ENCODE results near the gene ABCA5. TPM values are rescaled to one million over a fixed set of nuclear protein-coding genes. Genes with fewer than 3 reads are reported as not detected.
A peak's percentile ranks its signal among the peaks of the same experiment; 100 is the strongest.

Gene ABCA5
- total and polyA plus RNA-seq, 2 of the 13 experiments (the other 11 are each of a cell fraction or from before 2014, with no cell fraction given), result 9.7 to 10.1 TPM

GRCh38 chr17:69223809-69224208 is 103.1 kb downstream of the ABCA5 start (continued):
- no peak for TF ChIP-seq E2F1 (CRISPR knock-in tag; IDR thresholded peaks at IDR 0.05)
- TF ChIP-seq ZNF713 (CRISPR knock-in tag; IDR thresholded peaks at IDR 0.05), result no peak
- no peak for TF ChIP-seq SIN3A (IDR thresholded peaks at IDR 0.05; ENCODE audit: borderline replicate concordance, low read depth, low read length)
- TF ChIP-seq, protein P1, sequence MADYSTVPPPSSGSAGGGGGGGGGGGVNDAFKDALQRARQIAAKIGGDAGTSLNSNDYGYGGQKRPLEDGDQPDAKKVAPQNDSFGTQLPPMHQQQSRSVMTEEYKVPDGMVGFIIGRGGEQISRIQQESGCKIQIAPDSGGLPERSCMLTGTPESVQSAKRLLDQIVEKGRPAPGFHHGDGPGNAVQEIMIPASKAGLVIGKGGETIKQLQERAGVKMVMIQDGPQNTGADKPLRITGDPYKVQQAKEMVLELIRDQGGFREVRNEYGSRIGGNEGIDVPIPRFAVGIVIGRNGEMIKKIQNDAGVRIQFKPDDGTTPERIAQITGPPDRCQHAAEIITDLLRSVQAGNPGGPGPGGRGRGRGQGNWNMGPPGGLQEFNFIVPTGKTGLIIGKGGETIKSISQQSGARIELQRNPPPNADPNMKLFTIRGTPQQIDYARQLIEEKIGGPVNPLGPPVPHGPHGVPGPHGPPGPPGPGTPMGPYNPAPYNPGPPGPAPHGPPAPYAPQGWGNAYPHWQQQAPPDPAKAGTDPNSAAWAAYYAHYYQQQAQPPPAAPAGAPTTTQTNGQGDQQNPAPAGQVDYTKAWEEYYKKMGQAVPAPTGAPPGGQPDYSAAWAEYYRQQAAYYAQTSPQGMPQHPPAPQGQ (CRISPR knock-in tag; IDR thresholded peaks at IDR 0.05; ENCODE audit: borderline replicate concordance), result no peak
- no peak for TF ChIP-seq SMARCC2 (IDR thresholded peaks at IDR 0.05)
- peak; percentile 70; the same call in 1 of the 2 replicates for TF ChIP-seq MIER3 (CRISPR knock-in tag; IDR thresholded peaks at IDR 0.05; ENCODE audit: borderline replicate concordance)
- TF ChIP-seq TOE1 (CRISPR knock-in tag; IDR thresholded peaks at IDR 0.05), result no peak
- TF ChIP-seq, protein P2, sequence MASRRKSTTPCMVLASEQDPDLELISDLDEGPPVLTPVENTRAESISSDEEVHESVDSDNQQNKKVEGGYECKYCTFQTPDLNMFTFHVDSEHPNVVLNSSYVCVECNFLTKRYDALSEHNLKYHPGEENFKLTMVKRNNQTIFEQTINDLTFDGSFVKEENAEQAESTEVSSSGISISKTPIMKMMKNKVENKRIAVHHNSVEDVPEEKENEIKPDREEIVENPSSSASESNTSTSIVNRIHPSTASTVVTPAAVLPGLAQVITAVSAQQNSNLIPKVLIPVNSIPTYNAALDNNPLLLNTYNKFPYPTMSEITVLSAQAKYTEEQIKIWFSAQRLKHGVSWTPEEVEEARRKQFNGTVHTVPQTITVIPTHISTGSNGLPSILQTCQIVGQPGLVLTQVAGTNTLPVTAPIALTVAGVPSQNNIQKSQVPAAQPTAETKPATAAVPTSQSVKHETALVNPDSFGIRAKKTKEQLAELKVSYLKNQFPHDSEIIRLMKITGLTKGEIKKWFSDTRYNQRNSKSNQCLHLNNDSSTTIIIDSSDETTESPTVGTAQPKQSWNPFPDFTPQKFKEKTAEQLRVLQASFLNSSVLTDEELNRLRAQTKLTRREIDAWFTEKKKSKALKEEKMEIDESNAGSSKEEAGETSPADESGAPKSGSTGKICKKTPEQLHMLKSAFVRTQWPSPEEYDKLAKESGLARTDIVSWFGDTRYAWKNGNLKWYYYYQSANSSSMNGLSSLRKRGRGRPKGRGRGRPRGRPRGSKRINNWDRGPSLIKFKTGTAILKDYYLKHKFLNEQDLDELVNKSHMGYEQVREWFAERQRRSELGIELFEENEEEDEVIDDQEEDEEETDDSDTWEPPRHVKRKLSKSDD (CRISPR knock-in tag; IDR thresholded peaks at IDR 0.05; ENCODE audit: low read depth), result no peak
- TF ChIP-seq NAIF1 (CRISPR knock-in tag; IDR thresholded peaks at IDR 0.05; ENCODE audit: borderline replicate concordance), result no peak
- TF ChIP-seq, protein P3, sequence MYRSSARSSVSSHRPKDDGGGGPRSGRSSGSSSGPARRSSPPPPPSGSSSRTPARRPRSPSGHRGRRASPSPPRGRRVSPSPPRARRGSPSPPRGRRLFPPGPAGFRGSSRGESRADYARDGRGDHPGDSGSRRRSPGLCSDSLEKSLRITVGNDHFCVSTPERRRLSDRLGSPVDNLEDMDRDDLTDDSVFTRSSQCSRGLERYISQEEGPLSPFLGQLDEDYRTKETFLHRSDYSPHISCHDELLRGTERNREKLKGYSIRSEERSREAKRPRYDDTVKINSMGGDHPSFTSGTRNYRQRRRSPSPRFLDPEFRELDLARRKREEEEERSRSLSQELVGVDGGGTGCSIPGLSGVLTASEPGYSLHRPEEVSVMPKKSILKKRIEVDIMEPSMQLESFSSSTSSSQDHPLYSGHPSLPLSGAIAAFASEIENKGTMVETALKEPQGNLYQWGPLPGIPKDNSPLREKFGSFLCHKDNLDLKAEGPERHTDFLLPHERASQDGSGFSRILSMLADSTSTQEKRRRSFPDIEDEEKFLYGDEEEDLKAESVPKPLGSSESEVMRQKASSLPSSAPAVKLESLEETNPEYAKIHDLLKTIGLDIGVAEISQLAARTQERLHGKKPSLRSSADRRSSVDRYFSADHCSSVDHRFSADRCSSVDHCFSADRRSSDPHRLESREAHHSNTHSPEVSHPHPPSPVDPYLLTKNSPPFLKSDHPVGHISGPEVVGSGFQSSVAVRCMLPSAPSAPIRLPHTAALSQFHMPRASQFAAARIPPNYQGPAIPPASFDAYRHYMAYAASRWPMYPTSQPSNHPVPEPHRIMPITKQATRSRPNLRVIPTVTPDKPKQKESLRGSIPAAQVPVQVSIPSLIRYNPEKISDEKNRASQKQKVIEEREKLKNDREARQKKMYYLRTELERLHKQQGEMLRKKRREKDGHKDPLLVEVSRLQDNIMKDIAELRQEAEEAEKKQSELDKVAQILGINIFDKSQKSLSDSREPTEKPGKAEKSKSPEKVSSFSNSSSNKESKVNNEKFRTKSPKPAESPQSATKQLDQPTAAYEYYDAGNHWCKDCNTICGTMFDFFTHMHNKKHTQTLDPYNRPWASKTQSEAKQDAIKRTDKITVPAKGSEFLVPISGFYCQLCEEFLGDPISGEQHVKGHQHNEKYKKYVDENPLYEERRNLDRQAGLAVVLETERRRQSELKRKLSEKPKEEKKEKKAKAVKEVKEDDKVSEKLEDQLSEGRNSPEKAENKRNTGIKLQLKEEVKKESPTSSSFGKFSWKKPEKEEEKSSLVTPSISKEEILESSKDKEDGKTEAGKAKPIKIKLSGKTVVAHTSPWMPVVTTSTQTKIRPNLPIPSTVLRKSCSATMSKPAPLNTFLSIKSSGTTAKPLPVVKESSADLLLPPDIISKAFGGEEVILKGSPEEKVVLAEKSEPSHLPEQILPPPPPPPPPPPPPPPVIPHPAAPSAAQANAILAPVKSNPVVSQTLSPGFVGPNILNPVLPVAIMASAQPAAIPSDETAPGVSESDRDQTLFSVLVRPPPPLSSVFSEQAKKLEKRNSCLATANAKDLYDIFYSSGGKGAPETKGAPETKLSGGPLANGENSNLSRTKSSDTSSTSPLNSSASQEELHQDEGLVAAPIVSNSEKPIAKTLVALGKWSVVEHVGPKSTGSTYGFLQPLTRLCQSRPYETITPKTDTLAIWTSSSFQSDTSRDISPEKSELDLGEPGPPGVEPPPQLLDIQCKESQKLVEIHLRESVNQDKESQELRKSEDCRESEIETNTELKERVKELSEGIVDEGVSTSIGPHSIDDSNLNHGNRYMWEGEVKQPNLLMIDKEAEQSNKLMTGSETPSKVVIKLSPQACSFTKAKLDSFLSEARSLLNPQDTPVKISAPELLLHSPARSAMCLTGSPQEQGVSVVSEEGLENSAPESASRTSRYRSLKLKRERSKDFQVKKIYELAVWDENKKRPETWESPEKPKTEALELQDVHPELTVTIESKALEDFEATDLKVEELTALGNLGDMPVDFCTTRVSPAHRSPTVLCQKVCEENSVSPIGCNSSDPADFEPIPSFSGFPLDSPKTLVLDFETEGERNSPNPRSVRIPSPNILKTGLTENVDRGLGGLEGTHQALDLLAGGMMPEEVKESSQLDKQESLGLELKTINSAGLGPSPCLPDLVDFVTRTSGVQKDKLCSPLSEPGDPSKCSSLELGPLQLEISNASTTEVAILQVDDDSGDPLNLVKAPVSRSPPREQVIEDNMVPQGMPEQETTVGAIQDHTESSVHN (CRISPR knock-in tag; IDR thresholded peaks at IDR 0.05), result no peak
- no peak for TF ChIP-seq NR3C1 (CRISPR knock-in tag; IDR thresholded peaks at IDR 0.05)
